Stimulated activated CD4-positive, alpha-beta T cell treated with anti-CD3 and anti-CD28 coated beads, Interleukin-12 subunit alpha, Interleukin-12 subunit beta, amount 100 ng/mL, for 24 hours (primary cell): ENCODE data around the gene COL4A4.

Source experiments
- DNase-seq, 2 experiments: peaks; one replicate each; pipeline ENCODE4 v3.0.0-alpha.2; 2020; ENCODE audit warnings: low read depth in 2 of 2

Gene COL4A4

DNA sequence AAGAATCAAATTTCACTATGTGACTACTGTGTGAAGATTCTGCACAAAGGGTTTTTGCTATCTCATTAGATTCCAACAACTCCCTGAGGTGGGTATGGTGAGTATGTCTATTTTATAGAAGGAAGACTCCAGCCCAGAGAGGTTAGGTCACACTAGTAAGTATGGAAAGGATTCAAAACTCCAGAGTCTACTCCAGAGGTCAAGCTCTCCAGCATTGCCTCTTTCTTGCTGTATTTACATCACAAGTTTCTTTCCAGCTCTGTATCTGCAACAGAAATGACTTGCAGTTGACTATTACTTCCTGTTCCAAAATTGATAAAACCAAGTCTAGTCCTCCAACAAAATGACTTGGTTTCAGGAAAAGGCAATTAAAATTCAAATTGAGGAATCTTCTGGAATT is 2.1 kb downstream of the COL4A4 start:
- no peak for DNase-seq

DNA sequence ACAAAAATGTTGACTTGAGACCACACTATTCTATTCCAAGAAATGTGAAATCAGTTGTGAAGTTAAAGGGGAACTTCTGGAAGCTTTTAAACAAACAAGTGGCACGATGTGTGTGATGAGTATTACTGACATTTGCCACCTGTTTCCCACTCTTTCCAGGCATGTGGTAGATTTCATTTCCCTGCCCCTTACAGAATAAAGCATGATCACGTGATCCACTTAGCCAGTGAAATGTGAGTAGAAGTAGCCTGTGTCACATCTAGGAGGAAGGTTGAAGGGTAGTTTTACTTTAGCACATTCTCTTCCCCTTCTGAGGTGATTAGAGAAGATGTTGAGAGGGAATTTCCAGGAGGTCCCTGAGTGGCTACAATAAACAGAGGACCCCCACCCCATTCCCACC is 3.8 kb downstream of the COL4A4 start:
- no peak for DNase-seq

DNA sequence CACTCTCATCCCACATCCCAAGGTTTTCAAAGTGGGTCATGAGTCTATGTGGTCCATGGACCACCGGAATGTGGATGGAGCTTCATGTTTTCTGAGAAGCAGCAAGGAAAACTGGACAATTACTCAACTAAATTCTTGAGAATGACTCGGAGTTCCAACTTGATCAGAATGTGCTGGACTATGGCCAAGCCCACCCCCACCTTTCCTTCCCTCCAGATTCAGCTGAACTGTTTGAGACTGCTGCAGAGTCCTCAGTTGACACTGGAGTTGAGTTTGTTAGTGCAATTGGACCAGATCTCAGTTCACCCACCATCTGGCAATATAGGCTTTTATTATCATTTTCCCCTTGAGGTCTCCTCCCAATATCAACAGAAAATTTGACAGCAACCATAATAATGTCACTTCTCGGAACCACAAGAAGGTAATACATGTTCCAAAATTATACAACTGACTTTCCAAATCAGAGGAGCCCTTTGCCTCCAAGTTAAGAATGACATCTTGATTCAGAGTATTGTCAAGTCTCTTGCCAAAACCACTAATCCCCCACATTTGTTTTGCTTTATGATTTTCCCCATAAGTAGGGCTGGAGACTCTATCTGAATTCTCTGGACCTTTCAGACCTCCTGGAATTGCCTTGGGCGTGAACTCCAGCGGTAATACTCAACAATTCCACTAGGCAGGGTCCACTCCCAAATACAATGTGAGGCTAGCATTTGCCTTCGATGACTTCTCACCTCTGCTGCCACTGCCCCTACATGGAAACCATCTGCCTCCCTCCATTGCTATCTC is 8.8 kb downstream of the COL4A4 start:
- DNase-seq, result no peak

DNA sequence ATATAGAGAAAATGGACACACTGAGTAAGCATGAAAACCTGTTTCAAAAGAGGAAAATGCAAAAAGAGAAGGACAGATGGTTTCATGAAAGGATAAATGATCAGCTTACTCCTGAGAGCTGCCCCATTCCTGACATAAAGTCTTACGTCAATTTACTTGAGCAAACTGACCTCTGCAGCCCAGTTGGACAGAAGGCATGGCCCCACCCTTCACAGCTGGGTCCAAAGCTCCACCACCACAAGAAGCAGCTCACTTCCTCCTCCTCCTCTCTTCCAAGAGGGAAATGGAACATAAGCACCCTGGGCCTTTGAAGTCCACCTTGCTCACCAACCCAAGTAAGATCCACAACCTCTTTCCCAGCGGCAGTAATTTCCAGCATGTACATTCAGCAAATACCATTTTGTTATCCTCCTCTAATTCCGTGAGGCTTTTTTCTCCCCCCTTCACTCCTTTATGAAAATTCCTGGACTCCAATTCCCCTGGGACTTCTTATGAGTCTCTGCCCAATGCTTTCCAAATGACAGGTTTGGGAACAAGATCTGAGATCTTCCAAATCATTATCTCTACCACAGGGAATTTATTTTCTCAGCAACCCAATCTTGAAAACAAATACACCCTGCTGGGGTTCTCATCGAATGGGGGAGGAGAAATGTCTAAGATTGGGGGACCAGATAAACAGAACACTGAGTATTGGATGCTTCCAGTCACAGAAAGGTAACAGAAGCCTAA is 10.1 kb downstream of the COL4A4 start:
- DNase-seq, result no peak

DNA sequence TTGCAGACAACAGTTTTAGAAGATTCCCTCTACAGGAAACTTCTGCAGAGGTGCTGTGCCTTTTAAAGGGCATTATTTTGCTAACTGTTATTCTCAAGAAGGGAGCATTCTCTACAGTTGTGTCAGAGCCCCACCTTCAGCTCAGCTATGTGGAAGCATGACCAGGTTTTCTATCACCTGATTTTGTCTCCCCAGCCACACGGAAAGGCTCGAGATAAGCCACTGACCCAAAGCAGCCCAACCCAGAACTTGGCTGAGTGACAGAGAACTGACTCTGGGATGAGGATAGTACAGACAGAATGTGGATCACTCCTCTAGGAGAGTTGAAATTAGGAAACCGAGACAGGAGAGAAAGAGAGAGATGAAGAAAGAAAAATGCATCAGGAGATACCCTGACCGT is 10.7 kb downstream of the COL4A4 start:
- DNase-seq, result no peak

DNA sequence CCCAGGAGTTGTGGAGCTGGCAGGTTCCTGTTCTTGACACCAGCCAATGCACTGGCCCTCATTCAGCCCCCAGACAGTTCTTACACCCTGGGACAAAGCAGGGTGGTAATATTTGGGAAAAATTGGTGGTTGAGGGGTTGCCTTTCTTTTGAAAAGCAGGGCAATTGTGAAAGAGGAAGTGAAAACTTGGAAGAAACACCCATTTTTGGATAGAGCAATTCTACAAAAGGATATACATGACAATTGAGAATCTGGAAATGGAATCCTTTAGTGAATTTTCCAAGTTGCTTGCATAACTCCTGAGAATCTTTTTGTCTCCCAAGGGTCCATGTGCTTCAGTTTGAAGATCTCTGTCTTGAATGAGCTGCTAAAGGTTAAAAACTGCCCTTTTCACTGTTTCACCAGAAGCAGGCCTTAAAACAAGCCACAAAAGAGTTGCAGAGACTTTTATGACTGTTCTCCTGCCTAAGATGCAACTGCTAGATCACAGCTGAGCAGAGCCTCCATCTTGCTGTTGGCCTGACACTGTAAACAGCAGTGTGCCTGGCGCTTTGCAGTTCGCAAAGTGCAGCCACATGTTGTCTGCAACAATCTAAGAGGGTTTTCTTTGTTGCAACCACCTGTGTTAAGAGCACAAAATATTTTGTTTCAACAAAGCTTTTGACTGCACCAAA is 11.8 kb downstream of the COL4A4 start:
- no peak for DNase-seq

DNA sequence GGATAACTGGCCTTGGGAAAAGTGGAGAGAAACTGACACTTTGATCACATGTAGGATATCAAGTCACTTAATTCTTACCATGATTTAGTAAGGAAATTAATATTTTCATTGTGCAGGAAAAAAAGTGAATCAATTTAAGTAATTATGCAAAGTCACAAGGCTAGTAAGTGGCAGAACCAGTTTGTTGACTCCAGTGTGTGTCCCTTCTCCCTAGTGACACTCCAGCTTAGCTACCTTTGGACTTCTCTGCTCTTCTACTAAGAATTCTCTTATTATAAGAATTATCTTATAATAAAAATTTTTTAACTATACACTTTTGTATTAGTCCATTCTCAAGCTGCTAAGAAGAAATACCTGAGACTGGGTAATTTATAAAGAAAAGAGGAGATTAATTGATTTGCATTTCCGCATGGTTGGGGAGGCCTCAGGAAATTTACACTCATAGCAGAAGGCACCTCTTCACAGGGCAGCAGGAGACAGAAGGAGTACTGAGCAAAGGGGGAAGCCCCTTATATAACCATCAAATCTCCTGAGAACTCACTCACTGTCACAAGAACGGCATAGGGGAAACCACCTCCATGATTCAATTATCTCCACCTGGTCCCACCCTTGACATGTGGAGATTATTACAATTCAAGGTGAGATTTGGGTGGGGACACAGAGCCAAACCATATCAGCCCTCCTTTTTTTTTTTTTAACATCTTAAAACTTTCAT is 13.6 kb downstream of the COL4A4 start:
- DNase-seq, result no peak

DNA sequence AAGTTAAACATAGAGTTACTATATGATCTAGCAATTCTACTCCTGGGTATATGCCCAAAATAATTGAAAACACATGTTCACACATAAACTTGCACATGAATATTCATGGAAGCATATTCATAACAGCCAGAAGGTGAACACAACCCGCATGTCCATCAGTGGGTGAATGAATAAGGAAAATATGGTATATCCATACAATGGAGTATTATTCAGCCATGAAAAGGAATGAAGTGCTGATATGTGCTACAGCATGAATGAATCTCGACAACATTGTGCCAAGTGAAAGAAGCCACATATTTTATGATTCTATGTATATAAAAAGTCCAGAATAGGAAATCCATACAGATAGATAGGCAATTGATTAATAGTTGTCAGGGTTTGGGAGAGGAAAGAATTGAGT is 15.9 kb downstream of the COL4A4 start:
- no peak for DNase-seq

DNA sequence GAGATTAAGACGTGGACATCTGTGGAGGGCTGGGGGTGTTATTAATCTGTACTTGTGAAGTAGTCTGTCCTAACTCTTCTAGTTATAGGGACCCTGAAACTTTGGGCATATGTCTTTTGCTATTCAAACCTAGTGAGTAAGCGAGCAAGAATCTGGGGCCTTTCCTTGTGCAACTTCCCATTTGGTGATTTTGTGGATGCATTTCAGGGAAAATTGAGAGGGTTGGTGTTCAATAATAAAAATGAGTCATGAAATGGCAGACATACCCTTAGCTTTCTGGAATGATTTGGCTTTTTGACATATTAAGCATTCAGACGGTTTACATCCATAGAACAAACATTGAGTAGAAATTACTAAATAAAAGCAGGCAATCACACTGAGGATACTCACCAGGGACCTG is 17.0 kb downstream of the COL4A4 start:
- no peak for DNase-seq

DNA sequence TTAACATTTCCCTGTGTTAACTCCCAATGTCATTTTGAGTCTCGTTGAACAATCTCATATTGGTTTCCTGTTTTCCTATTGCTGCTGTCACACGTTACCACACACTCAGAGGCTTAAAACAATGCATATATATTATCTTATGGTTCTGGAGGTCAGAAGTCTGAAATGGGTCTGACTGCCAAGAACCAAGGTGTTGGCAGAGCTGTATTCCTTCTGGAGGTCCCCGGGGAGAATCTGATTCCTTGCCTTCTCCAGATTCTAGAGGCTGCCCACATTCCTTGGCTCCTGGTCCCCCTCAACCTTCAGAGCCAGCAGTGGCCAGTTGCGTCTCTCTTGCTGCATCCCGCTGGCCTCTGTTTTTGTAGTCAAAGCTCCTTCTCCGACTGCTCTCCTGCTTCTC is 17.5 kb downstream of the COL4A4 start:
- no peak for DNase-seq

DNA sequence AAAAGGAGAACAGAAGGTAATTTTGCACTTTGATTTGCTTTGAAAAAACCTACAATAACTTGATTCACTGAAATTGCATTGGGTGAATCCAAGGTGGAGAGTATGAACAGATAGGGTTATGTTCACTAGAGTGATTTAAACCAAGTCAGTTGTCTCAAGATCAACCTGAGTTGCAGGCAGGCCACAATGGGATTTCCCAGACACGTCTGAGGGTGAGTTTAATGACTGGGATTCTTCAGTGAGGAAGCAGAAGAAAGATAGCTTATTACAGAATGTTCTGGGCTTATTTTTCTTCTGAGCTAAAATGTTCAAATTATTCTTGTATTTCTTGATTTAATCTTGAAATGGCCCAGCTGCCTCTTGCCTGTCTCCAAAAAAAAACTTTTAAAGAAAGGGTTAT is 20.1 kb downstream of the COL4A4 start:
- no peak for DNase-seq

DNA sequence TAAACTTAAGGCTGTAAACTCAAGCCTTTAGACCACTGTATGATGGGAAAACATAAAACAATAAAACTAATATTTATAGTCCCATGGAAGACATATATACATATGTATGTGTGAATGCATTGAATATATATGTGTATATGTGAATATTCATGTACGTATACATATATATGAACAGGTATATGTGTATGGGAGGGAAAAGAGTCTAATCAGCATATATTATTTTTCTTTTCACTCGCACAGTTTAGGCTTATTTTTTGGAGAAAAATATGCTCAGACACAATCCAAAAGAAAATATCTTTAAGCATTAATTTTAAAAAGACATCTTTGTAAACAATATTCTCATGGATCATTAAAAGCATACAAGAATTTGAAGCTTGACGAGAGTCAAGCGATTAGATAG is 22.7 kb downstream of the COL4A4 start:
- no peak for DNase-seq

DNA sequence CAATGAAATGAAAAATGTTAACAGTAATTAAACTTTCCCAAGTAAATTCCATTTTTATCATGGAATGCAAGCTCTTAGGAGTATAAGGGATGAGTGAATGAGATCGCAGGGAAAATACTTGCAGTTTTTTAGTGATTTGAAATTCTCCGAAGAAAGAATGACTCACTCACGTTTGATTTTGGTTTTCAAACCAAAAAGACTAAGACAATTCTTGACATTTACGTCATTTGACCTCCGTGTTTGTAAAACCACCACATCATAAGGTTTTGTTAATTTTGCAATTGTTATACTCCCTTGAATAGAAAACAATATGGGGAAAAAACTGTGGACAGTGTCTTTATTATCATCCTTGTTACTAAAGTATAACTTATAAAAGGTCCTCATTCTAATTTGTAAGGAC is 29.4 kb downstream of the COL4A4 start:
- DNase-seq, result no peak

DNA sequence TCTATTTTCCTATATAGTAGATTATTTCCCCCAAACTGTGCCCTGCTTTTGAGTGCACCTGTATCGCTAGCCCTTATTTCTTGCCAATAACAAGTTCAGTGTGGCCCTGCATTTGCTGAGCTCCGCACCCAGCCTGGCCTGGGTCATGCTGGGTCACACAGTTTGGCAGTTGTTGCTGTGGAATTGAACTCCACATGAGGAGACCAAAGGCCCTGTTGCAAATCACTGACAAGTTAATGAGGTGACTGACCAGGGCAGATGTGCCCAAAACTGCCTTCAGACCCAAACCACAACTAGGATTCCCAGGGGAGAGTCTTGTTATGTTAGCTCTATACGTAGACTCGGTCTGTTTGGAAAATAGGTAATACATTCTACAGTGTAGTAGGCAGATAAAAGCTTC is 31.0 kb downstream of the COL4A4 start:
- no peak for DNase-seq

DNA sequence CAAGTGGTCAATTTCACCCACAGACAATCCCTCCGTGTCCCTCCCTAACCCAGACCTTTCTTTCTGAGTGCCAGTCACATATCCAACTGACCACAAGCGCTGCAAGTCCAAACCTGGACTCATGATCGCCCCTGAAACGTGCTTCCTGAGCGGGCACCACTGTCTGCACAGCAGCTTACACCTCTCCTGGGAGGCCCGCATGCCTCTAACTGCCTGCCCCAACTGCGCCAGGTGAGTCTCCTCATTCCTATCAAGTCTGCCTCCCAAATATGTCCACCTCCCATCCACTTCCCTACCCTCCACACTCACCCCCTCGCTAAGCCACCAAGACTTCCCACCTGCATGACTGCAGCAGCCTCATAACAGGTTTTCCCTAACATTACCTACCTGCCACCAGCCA is 33.4 kb downstream of the COL4A4 start:
- no peak for DNase-seq

DNA sequence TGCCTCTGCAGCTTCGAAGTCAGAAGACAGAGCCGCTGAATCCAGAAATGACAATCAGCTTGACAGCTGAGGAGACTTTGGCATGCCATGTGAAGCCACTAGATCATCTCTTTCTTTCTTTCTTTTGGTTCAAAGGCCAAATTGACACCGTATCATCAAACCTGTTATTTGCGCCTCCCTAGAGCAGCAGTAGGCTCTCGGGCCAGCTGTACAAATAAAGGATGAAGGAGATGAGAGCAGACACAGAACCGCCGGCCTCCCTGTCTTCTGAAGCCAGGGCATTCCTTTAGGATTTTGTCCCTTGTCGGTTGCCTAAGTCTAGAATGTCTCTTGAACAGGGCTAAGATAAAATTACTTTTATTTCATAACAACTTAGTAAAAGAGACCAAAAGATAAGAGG is 36.8 kb downstream of the COL4A4 start:
- no peak for DNase-seq

DNA sequence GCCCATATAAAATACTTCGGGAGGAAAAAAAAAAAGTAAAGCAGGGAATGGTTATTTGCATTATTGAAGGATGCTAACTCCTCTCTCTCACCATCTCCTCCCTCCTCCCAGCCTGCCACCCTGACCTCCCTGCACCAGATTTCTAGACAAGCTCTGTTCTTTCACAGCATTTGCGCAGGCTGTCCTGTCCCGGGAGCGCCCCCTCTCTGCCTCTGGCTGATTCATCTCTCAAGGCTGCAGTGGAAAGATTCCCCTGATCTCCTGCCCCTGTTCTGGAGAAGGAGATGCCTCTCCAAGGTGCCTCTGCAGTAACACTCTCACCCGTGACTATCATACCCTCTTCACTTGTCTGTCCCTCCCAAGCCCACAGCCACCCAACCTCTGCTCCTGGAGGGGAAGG is 38.5 kb downstream of the COL4A4 start:
- no peak for DNase-seq

DNA sequence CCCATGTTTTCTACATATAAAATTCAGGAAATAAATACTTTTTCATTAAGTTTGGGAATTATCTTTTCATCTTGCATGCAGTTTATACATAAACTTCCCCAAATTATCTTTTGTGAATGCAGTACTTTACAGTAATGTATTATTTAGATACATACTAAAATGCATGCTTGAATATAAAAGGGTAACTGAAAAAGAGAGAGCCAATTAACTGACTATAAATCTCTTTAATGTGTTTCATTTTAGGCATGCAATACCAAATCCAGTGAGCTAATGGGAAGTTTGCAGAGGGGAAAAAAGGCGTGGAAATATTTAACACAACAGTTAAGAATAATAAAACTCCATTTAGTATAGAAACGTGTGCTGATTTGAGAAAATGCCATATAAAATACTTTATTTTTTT is 39.2 kb downstream of the COL4A4 start:
- no peak for DNase-seq

DNA sequence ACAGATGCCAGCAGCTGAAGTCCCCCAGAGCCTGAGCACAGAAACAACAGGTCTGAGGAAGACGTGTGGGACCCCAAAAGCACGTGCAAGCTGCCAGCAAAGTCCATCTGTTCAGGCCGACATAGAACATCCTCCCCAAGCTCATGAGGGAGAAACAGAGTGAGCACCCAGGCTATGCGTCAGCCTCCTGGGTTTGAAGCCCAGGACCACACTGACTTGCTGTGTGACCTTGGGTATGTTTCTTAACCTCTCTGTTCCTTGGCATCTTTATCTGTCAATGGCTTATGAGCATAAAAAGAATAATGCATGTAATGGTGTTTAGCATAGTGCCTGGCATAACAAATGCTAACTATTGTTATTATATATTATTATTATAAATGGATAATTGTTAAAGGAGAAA is 40.3 kb downstream of the COL4A4 start:
- no peak for DNase-seq

DNA sequence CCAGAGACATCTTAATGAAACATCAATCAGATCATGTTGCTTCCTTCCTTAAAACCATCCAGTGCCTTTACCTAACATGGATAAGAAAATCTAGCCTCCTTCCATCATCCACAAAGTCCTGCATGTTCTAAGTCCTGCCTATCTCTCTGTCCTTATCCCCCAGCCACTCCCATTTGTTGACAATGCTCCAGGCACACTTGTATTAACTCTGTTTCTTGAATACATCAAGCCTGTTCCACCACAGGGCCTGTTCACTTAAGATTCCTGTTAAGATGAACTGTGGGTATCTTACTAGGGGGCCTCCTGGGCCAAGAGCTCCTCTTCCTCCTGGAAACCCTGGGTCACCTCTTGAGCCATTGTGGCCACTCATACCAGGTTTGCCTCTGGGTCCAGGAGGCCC is 45.7 kb downstream of the COL4A4 start:
- no peak for DNase-seq

DNA sequence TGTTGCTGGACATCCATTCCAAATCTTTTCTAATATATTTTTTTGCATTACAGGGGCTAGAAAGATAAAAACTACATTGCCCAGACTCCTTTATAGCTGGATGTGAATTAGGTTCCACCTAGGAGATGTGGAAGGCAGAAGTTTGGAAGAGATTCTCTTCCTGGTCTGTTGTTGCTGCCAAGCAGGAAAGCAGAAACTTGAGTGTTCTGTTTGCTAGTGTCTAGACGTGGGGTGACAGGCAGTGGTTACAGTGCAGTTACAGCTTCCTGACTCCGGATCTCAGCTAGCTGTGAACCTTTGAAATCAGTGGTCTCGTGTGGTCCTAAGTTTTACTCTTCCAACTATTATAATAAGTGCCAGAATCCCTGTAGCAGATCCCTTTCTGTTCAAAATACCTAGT is 46.2 kb downstream of the COL4A4 start:
- no peak for DNase-seq

DNA sequence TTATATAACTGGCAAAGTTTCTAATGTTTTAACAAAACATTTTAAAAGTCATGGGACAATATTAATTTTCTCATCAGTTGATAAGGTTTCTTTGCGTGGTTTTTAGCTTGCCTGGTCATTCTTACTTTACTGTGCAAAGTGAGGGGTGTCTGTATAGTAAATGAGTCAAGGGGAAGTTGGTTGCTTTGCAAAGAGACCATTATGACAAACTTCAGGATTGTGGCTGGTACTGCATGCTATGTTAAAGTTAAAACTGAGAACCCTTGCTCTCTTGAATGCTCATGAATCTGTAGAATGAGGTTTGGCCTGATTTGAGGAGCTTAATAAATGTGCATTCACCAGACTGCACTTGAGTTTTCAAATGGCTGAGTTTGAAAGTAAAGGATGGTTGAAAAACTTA is 47.0 kb downstream of the COL4A4 start:
- DNase-seq, result no peak
